ENCODE results near the gene OPA3. TPM values are rescaled to one million over a fixed set of nuclear protein-coding genes. Genes with fewer than 3 reads are reported as not detected.
A peak's percentile ranks its signal among the peaks of the same experiment; 100 is the strongest.

The OPA3 gene
- total and polyA plus RNA-seq, 4 donors: 3.5 to 13.6 (median 7.7) TPM

DNA sequence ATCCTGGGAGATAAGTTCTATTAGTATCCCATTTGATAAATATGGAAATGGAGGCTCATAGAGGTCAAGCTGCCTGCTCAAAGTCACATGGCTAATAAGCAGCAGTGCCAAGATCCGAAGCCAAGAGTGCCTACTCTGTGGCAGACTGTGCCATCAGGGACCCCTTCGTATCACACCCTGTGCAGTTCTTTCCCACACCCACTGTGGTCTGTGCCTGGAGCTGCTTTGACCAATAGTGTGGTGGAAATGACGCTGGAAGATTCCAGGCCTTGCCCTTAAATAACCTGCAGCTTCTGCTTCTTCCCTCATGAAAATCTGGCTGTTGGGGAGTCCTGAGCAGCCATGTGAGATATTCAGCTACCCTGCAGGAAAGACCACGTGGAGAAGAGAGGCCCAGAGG lies 10.1 kb downstream of the OPA3 start:
- H3K9ac ChIP-seq (ENCODE audit: insufficient read depth in 1 of 2, low read length in 2 of 2): no peak overlapping the region
- no peaks in the 10 kb centered on the region for H3K9me3 ChIP-seq (ENCODE audit: control insufficient read depth in 4 of 4, insufficient read depth in 3 of 4, low read length in 3 of 4)
- no peaks in the 10 kb centered on the region for H3K27me3 ChIP-seq (ENCODE audit: control insufficient read depth in 3 of 3, insufficient read depth in 3 of 3, low read length in 2 of 3)
- TF ChIP-seq, protein P1, sequence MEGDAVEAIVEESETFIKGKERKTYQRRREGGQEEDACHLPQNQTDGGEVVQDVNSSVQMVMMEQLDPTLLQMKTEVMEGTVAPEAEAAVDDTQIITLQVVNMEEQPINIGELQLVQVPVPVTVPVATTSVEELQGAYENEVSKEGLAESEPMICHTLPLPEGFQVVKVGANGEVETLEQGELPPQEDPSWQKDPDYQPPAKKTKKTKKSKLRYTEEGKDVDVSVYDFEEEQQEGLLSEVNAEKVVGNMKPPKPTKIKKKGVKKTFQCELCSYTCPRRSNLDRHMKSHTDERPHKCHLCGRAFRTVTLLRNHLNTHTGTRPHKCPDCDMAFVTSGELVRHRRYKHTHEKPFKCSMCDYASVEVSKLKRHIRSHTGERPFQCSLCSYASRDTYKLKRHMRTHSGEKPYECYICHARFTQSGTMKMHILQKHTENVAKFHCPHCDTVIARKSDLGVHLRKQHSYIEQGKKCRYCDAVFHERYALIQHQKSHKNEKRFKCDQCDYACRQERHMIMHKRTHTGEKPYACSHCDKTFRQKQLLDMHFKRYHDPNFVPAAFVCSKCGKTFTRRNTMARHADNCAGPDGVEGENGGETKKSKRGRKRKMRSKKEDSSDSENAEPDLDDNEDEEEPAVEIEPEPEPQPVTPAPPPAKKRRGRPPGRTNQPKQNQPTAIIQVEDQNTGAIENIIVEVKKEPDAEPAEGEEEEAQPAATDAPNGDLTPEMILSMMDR (IDR thresholded peaks at IDR 0.05; ENCODE audit: control extremely low read depth, extremely low read depth): no peak
- WGBS, 2 donors: 85 to 91% methylated on average over 4 of the region's 4 CpGs
- no peak for DNase-seq
- H3K4me3 ChIP-seq: no peak overlapping the region
- peaks cover 0 to 7% (median 3%) of the 10 kb centered on the region in 5 donors for H3K4me1 ChIP-seq (ENCODE audit: control insufficient read depth in 5 of 5, insufficient read depth in 5 of 5, low read length in 5 of 5)
- H3K27ac ChIP-seq (ENCODE audit: low read depth in 1 of 2, low read length in 1 of 2): peak overlapping the region in 1 of 2 donors; percentile 66
- H3K36me3 ChIP-seq (ENCODE audit: control insufficient read depth in 4 of 4, insufficient read depth in 4 of 4, low read length in 4 of 4): peaks cover 0 to 3% (median 0%) of the 10 kb centered on the region in 4 donors
- ATAC-seq (ENCODE audit: insufficient read depth, low FRiP score): no peak

- ATAC-seq (ENCODE audit: insufficient read depth, low FRiP score) (no peak), DNase-seq (no peak)
- Histone ChIP-seq H3K9ac (ENCODE audit: insufficient read depth in 1 of 2, low read length in 2 of 2) (no peak overlapping the region), H3K4me3 (no peak overlapping the region), H3K9me3 (ENCODE audit: control insufficient read depth in 4 of 4, insufficient read depth in 3 of 4, low read length in 3 of 4) (no peaks in the 10 kb centered on the region), H3K4me1 (ENCODE audit: control insufficient read depth in 5 of 5, insufficient read depth in 5 of 5, low read length in 5 of 5) (peaks cover 0 to 7% (median 0%) of the 10 kb centered on the region in 5 donors), H3K36me3 (ENCODE audit: control insufficient read depth in 4 of 4, insufficient read depth in 4 of 4, low read length in 4 of 4) (peaks cover 0 to 3% (median 0%) of the 10 kb centered on the region in 4 donors), H3K27ac (ENCODE audit: low read depth in 1 of 2, low read length in 1 of 2) (peak overlapping the region in 1 of 2 donors; percentile 71), H3K27me3 (ENCODE audit: control insufficient read depth in 3 of 3, insufficient read depth in 3 of 3, low read length in 2 of 3) (no peaks in the 10 kb centered on the region)
- 89 to 93% methylated on average over 8 of the region's 8 CpGs for WGBS, 2 donors
- TF ChIP-seq, protein P1 (IDR thresholded peaks at IDR 0.05; ENCODE audit: control extremely low read depth, extremely low read depth): no peak
Measured at GRCh38 chr19:45571457-45572220, 13.0 kb downstream of the OPA3 start.

DNA sequence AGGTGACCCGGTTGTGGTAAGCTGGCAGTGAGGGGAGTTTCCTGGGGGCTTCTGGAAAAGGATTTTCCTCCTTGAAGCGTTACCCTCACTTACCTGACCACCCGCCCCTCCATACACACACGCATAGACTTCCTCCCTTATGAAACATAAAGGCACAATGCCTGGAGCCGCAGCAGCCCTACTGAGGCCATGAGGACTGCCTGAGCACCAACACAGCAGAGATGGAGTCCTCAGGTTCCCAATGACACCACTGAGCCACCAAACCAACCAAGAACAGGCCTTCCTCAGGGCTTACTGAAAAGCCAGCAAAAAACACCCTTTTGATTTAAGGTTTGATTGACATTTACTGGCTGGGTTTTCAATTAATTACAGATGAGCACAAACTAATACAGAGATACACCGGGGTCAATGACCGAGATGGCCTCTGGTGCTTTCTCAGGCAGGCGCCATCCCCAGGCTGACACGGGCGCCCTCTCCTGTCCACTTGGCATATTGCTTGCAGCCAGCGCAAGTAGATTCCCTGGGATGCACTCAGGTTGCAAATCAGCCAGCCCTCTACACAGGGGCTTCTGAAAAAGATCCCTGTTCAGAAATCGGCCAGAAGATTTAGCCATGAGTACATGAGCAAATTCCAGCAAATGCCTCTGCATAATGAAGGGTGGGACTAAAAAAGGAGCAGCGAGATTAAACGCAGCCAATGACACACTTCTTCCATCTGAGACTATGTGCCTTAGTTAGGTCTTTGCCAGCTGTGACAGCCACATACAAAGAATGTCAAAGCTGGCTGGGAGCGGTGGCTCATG lies 14.8 kb downstream of the OPA3 start:
- peak; percentile 41 for ATAC-seq (ENCODE audit: insufficient read depth, low FRiP score)
- TF ChIP-seq, protein P1 (IDR thresholded peaks at IDR 0.05; ENCODE audit: control extremely low read depth, extremely low read depth): peak; percentile 38
- Histone ChIP-seq H3K4me3 (no peak overlapping the region), H3K27me3 (ENCODE audit: control insufficient read depth in 3 of 3, insufficient read depth in 3 of 3, low read length in 2 of 3) (no peaks in the 10 kb centered on the region), H3K27ac (ENCODE audit: low read depth in 1 of 2, low read length in 1 of 2) (peak overlapping the region in 1 of 2 donors; percentile 77), H3K9me3 (ENCODE audit: control insufficient read depth in 4 of 4, insufficient read depth in 3 of 4, low read length in 3 of 4) (no peaks in the 10 kb centered on the region), H3K4me1 (ENCODE audit: control insufficient read depth in 5 of 5, insufficient read depth in 5 of 5, low read length in 5 of 5) (peaks cover 0 to 2% (median 0%) of the 10 kb centered on the region in 5 donors), H3K36me3 (ENCODE audit: control insufficient read depth in 4 of 4, insufficient read depth in 4 of 4, low read length in 4 of 4) (peaks cover 0 to 3% (median 0%) of the 10 kb centered on the region in 4 donors), H3K9ac (ENCODE audit: insufficient read depth in 1 of 2, low read length in 2 of 2) (no peak overlapping the region)
- no peak for DNase-seq
- WGBS, 2 donors: 66 to 73% methylated on average over 15 of the region's 15 CpGs
